Measurements from ENCODE around the gene SART3.
A peak's percentile ranks its signal among the peaks of the same experiment; 100 is the strongest.
"Not testable (repeated sequence)": the region's sequence is repeated elsewhere in the genome, so short reads cannot be mapped to it uniquely, and the experiment has no call there.

SART3 gene

DNA sequence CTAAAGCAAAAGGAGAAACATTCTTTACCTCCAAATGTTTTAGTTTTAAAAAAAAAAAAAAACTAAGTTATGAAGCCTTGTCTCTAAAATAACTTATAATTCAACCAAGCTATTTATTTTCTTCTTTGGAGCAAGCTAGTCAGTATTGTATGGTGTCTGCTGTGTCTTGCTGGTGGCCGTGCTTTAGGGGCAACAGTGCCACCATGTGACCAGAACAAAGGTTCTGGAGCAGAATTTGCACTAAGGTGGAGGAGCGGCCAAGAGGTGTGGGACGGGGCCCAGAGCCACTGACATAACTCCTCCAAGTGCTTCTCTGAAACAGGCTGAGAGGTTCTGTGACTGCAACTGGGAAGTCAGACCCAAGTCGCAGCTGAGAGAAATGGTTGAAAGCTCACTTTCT lies 41.4 kb downstream of the SART3 start:
- DNase-seq, result peak; percentile 18

DNA sequence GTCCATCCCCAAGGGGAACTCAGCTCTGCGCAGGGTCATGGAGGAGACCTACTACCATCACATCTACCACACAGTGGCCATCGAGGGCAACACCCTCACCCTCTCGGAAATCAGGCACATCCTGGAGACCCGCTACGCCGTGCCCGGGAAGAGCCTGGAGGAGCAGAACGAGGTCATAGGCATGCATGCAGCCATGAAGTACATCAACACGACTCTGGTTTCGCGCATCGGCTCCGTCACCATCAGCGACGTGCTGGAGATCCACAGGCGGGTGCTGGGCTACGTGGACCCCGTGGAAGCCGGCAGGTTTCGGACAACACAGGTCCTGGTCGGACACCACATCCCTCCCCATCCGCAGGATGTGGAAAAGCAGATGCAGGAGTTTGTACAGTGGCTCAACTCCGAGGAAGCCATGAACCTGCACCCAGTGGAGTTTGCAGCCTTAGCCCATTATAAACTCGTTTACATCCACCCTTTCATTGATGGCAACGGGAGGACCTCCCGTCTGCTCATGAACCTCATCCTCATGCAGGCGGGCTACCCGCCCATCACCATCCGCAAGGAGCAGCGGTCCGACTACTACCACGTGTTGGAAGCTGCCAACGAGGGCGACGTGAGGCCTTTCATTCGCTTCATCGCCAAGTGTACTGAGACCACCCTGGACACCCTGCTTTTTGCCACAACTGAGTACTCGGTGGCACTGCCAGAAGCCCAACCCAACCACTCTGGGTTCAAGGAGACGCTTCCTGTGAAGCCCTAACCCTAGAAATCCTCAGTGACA lies 42.1 kb downstream of the SART3 start:
- no peak for DNase-seq

DNA sequence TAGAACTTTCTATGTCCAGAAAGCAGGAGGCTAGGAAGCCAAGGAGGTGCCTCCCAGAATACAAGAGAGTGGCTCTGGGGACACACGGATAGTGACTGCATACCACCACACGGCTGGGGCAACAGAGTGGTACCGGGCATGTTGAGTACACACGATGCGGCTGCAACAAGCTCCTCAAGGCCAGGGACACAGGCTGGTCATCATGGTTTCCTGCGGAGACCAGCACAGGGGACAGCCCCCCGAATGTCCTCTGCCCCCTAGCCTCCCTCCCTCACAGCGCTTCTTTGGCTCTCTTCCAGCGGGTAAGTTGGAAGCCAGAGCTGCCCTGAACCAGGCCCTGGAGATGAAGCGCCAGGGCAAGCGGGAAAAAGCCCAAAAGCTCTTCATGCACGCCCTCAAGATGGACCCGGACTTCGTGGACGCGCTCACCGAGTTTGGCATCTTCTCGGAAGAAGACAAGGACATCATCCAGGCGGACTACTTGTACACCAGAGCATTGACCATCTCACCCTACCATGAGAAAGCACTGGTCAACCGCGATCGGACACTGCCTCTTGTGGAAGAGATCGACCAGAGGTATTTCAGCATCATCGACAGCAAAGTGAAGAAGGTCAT lies 42.8 kb downstream of the SART3 start:
- DNase-seq, result no peak

DNA sequence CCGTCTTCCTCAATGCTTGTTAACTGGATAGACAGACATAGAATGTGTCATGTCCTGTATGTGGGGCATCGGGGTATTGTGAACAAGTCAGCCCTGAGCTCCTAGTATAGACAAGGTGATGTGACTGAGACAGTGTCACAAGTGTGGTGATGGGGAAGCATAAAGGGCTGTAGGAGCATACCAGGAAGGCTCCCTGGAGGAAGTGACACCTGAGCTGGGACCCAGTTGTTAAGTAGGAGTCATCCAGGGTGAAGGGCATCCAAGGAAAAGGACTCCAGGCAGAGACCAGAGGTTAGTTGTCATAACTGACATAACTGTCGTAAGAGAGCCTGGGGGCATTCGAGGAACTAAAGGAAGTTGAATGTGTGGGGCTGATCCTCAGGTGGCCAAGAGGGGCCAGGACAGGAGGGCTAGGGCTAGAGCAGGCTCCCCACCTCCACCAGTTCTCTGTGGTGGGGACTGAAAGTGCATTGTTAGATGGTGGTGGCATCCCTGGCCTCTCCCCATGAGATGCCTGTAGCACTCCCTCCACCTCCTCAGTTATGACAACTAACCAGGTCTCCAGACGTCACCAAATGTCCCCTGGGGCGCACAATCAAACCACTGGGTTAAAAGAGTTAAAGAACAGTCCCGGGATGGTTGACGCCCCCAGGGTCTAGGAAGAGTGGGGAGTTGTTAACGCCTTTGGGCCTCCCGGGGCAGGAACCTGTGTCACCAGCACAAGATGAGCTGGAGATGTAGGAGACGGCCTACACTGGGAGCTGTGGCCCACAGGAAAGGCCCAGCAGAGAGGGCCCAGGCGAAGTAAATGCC lies 43.5 kb downstream of the SART3 start:
- no peak for DNase-seq

DNA sequence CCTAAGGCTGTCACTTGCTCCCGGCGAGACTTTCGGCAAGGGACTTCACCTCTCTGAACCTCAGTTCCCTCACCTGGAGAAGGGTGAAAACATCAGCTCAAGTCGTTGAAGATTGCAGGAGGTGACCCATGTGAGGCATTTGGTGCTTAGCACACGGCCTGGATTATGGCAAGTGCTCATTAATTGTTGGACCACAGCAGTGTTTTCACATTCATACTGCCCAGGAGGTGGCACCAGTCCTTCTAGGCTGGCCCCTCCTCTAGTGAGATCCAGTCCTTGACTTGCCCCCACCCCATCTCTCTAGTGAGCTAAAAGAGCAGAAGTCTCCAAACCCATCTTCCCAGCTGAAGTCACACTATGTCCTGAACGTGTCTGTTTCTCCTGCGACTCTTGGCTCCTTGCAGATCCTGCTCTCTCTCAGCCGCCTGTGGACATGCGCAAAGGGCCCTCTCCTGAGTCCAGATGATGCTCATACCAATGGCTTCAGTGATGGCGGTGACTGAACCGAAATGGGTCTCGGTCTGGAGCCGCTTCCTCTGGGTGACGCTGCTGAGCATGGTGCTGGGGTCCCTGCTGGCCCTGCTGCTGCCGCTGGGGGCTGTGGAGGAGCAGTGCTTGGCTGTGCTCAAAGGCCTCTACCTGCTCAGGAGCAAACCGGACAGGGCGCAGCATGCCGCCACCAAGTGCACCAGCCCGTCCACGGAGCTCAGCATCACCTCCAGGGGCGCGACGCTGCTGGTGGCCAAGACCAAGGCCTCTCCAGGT lies 44.3 kb downstream of the SART3 start:
- no peak for DNase-seq

DNA sequence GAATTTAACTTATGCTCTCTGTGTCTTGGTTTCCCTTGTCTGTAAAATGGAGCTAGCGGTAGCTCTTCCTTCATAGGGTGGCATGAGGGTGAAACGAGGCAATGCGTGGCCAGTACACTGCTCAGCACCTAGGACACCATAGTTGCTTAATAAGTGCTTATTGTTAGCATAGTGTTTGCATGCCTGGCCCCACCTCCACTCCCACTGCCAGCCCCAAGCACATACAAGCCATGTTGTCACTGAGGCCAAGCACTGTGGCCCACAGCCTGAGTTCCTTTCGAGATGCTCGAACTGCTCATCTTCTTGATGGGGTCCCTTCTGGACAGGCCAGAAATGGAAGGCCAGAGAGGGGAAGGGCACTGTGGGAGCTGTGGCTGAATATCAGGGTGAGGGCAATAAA lies 45.1 kb downstream of the SART3 start:
- DNase-seq, result no peak

DNA sequence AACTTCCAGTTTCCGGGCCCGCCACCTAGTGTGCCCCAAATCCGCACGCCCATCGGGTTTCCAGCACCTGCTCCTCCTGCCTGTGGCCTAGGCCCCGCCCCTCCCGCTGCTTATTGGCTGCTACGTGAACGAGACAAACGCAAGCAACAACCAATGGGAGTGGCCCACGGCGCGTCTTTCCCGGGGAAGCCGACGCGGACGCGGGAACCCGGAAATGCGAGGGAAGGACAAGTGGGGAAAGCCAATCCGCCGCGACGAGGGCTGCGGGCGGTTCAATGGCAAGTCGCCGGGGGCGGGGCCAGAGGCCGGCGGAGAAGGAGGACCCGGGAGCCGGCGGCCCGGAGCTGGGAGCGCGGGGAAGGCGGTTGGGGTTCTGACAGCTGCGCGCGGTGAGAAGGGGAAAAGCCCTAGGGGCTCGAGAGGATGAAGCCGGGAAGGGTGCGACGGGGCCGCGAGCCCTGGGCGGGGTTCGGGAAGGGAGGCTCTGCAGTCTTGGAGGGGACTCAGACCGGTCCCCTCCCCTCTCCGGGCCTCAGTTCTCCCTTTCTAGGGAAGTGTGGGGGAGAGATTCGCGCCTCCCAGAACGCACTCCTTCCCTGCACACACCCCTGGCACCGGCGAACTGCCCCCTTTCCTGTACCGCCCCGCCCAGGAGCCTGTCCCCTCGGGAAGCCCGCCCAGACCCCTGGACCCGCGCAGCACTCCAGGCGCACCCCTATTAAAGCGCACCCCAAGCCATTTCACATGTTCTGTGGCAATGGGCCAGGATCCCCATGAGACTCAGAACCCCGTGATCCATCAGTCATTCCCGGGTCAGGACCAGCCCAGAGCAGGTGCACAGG lies 45.8 kb downstream of the SART3 start, which contains the start of gene FICD:
Gene FICD, plus strand, starts transcription at position 305 of the 842 bp plus-strand sequence. CDS start 1,696 bp downstream, outside the sequence.
- peak; percentile 100 for DNase-seq

DNA sequence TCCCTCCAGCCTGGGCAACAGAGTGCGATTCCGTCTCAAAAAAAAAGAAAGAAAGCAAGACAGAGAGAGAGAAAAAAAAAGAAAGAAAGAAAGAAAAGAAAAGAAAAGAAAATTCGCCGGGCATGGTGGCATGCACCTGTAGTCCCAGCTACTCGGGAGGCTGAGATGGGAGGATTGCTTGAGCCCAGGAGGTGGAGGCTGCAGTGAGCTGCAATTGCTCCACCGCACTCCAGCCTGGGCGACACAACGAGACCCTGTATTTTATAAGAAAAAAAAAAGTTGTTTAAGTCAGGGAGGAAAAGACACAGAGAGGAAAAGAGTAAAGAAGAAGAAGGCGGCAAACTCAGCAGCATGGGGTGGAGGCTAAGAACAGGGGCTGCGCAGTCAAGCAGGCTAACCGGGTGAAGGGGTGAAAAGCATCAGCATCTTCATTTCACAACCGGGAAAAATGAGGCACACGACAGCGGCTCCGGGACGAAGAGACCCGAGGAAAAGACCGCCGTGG lies 46.5 kb downstream of the SART3 start:
- DNase-seq, result no peak

DNA sequence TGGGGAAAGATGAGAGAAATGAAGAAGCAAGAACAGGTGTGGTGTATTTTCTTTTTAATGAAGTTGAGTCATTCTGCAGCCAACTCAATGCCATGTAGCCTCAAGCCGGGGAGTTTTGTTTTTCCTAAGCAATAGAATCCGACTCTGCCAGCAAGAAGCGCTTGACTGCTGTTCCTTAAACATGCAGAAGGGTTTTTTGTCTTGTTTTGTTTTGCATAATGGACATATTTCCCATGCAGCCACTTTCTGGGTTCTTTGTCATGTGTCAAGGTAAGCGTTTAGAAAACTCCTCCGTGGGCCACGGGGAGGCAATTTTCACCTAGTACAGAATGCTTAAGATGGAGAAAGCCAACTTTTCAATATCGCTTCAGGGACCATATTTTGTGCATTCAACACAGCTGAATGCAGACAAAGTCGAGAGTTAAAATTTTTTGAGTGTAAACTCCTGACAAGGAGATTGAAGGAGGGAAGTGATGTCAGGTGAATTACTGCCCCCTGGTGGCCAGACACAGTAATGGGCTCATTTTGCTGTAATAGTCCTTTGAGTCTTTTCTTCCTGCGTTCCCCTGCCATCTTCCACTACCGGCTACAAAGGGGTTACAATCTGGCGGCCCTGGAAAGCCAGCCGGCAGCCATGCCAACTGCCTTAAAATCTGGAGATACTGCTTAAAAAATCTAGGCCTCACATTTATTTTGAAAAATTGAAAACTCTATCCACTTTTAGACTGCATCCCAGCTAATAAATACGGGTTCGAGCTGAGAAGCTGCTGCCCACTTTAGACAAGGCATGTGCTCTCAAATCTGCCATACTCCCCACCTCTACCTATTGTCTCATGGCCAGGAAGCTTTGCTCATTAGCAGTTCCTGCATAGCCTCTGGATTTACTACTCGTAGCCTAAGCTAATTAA lies 49.1 kb downstream of the SART3 start:
- DNase-seq, result peak; percentile 87

DNA sequence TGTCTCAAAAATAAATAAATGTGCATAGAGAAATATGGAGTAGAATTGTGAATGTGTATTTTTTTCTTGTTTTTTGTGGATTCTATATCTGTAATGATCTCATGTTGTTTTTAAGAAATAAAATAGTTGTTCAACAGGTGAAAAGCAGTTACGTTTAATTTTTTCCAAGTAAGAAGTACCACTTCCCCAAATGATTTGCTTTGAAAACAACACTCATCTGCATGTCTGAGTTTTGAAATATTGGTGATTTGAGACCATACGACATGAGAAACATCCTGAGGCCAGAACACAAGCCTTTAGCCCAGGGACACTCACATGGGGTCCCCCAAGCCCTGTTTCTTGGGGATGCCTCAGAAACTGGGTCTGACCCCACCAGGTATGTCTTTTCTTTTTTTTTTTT lies 50.1 kb downstream of the SART3 start:
- no peak for DNase-seq

DNA sequence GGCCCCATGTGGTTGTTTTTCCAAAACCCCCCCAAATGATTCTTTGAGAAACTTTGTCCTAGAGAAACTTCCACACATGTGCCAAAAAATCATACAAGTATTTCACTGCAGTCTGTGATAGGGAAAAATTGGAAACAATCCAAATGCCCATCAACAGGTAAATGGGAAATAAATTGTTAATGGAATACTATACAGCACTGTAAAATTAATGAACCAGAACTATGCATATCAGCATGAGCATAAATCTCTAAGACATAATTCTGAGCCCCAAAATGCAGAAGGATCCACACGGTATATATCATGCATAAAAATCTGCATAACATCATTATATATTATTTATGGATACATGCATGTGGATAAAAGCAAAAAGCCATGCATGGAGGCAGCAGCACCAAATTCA lies 51.2 kb downstream of the SART3 start:
- DNase-seq, result no peak

DNA sequence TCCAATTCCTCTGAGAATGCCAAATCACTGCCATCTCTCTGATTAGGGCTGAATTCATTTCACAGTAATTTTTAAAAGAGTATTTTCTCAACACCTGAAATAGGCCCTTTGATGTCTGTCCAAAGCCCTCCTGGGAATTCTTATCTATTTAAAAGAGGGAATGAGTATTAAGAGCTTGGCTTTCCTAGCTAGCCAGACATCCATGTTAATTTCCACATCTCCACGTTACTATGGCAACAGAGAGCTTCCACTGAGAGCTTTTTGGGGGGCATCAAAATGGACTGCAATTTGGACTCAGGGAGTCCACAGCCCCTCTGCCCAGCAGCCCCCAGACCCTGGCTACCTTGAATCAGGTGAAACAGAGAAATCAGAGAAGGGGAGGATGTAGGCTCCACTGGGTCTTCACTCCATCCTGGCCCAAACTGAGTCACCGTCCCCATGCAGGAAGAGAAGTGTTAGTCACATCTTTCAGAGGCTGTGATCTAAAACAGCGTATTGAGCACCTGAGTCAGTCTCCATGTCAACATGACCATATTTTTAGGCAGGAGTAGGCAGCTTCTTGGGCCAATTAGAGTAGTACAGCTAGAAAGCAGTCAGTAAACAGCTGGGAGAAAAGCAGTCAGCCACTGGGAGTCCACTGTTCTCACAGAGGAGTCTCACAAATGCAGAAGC lies 52.9 kb downstream of the SART3 start:
- no peak for DNase-seq

DNA sequence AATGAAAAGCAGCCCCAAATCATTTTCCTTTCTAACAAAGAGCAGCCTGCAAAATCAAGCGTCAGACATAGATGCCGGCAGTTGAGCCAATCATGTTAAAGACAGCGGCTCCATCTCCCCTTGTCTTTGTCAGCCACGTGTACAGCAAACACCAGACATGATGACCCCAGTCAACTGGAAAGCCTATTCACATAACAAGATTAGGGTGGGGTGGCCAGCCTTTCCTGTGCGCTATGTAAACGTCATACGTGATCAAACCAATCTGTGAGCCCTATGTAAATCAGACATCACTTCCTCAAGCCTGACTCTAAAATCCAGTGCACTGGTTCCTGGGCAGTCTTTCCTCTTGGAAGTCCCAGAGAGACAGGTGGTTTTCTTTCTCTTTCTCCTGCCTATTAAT lies 55.8 kb downstream of the SART3 start:
- DNase-seq, result no peak

DNA sequence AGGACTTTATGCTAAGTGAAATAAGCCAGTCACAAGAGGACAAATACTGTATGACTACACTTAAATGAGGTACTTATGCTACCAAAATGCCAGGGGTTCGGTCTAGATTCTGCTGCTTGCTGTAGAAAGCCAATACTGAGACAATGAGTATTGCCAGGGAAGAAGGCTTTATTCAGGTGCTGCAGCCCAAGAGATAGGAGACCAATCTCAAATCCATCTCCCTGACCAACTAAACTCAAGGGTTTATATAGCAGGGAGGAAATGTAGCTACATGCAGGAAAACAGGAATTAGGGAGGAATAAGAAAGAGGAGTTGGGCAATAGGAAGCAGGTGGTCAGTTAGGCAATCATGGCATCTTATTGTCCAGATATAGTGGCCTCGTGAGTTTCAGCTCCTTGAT lies 58.1 kb downstream of the SART3 start:
- no peak for DNase-seq

DNA sequence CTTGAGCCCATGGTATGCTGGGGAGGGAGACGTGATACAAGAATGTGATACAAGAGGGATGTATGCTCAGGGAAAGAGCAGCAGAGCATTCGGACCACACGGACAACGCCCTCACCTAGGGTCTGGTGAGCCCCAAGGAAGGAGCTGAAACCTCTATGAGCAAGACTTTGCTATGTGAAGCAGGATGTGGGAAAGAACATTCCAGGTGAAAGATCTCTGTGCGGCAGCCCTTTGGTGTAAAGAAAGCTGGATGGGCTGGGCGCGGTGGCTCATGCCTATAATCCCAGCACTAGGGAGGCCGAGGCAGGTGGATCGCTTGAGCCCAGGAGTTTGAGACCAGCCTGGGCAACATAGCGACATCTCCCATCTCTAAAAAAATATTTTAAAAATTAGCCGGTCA lies 62.8 kb downstream of the SART3 start:
- DNase-seq, result no peak

DNA sequence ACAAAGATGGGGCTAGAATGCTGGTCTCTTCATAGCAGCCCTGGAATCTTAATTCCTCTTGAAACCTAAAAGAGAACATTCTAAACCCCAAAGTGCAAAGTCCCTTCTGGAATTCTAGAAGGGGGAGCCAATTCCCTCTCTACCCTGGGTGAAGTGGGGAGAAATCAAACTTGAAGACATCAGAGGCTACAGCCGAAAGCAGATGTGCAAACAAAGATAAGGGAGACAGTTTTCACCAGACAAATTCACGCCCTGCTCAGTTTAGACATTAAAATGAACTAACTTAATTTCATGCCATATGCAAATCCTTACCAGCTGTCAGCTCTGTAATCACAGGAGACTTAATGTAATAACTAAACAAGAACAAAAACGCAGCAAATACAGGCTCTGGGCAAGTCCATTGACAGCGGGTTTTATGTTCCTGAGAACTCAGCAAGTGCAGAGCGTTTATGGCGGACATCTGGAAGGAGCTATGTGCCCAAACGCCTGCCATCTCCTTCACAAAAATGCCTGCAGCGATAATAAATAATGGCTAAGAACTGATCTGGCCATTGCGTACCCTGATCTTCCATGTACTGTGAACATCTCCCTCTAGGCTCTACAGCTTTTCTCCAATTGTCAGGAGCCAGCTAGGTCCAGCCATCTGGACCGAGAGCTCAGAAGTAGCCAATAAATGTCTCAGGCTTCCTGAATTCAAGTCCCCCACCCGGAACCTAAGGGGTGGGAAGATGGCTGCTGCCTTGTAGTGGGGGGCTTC lies 65.0 kb downstream of the SART3 start:
- no peak for DNase-seq

DNA sequence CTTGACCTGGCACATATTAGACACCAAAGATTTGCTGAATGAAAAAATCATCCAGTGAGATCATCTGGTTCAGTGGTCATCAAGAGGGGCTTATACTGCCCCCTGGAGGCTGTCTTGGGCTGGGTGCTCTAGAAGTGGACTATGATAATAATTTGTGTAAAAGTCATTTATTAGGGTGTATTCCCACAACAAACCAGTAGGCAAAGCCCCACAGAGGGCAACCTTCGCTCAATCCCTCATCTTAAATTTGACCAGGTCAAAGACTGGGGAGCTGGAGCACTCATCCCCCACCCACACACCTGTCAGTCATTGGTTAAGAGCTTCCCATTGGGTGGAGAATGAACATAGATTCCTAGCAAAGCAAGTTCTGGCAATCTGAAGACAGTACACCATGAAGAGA lies 65.9 kb downstream of the SART3 start:
- peak; percentile 23 for DNase-seq

DNA sequence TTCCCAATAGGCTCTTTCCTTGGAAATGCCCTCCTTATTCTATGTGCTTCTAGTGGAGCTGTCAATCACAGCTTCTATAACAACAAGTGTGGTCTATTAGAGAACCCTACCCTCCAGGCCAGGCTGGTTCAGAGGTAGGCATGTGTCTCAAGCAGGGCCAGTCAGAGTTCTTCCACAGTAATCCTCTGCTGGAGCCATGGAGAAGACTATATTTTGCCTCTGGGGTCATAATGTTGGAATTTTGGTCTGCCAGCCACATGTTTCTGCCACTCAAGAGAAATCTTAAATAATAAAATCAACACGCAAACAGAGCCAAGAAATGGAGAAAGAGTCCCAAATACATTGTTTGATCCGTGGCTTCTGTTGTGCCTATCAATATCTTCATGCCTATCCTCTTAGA lies 69.7 kb downstream of the SART3 start:
- no peak for DNase-seq

DNA sequence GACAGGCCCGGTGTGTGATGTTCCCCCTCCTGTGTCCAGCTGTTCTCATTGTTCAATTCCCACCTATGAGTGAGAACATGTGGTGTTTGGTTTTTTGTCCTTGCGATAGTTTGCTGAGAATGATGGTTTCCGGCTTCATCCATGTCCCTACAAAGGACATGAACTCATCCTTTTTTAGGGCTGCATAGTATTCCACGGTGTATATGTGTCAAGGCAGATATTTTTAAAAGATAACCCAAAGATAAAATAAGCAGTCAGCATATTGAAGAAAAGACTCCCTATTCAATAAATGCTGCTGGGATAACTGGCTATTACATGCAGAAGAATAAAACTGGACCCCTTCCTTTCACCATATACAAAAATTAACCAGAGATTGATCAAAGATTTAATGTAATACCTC lies 73.9 kb downstream of the SART3 start:
- not testable (repeated sequence) for DNase-seq
